Endothelial cell of umbilical vein (primary cell): ENCODE results near the gene PGAM4. TPM values are rescaled to one million over a fixed set of nuclear protein-coding genes. Genes with fewer than 3 reads are reported as not detected.

ENCODE experiments used
- BruUV-seq: library from RNA; stranded (reverse); fragments of 400-500 nt; replicated peaks from 2 replicates; lab custom pipeline; 2021; lab: Mats Ljungman, UMichigan
- CTCF ChIA-PET: fragments of 300-600, 350-600 bp; sonication (Branson Sonifier 250); formaldehyde crosslinking; loops from one replicate; lab custom pipeline; 2021; ENCODE audit warnings: antibody characterized with exemption, inconsistent platforms; lab: Charles Lee
- POLR2A ChIA-PET: fragments of 300-600, 350-600 bp; sonication (Branson Sonifier 250); formaldehyde crosslinking; loops from one replicate; lab custom pipeline; 2021; ENCODE audit warnings: antibody characterized with exemption, inconsistent platforms; lab: Charles Lee
- DNase-seq: peaks from one replicate; pipeline ENCODE4 v3.0.0-alpha.2; 2011; ENCODE audit warnings: low read depth, low spot score
- FAIRE-seq: peaks from 2 replicates; lab custom pipeline; 2011; peaks lifted over from hg19 to GRCh38; lab: Jason Lieb, UNC
- H2AFZ ChIP-seq: 2 replicates; pipeline ENCODE4 v1.6.0; 2012; ENCODE audit warnings: low read depth, low read length, control low read depth, inconsistent platforms
- H3K27ac ChIP-seq: 2 replicates; pipeline ENCODE4 v1.5.1; 2011; ENCODE audit warnings: low read depth, mild to moderate bottlenecking, control low read depth, low read length, moderate library complexity; ENCODE audit not compliant: insufficient read depth
- H3K27me3 ChIP-seq, 2 experiments: 2 replicates each; pipeline versions ENCODE4 v1.6.0 to v1.6.1; 2011; ENCODE audit warnings: low read length in 2 of 2, mixed read lengths in 1 of 2; ENCODE audit not compliant: control insufficient read depth in 2 of 2, insufficient read depth in 2 of 2
- H3K36me3 ChIP-seq, 2 experiments: 2 replicates in 1 of 2; 3 replicates in 1 of 2; pipeline ENCODE4 v1.5.1; 2011; ENCODE audit warnings: low read length in 2 of 2, mild to moderate bottlenecking in 1 of 2, moderate library complexity in 1 of 2; ENCODE audit not compliant: control insufficient read depth in 2 of 2, insufficient read depth in 2 of 2; ENCODE audit errors: extremely low read depth in 1 of 2
- H3K4me1 ChIP-seq: 3 replicates; pipeline ENCODE4 v1.5.1; 2011; ENCODE audit warnings: mild to moderate bottlenecking, low read length; ENCODE audit not compliant: control insufficient read depth, insufficient read depth; ENCODE audit errors: extremely low read depth
- H3K4me2 ChIP-seq: 2 replicates; pipeline ENCODE4 v1.6.1; 2011; ENCODE audit warnings: low read length, control low read depth, mixed read lengths; ENCODE audit not compliant: insufficient read depth
- H3K4me3 ChIP-seq, 3 experiments: fragments of 200-600 bp in 1 of 3; sonication (generic), shearing (Covaris generic) in 1 of 3; replicated peaks in 1 of 3; 2 replicates each; pipeline ENCODE4 v1.5.1; 2011 to 2016; ENCODE audit warnings: control low read depth in 3 of 3, low read length in 3 of 3, mild to moderate bottlenecking in 2 of 3, inconsistent platforms in 1 of 3, low read depth in 1 of 3, moderate library complexity in 1 of 3; ENCODE audit not compliant: insufficient read depth in 1 of 3
- H3K79me2 ChIP-seq: 2 replicates; pipeline ENCODE4 v1.6.0; 2012; ENCODE audit warnings: low read length, inconsistent platforms; ENCODE audit not compliant: control insufficient read depth, insufficient read depth
- H3K9ac ChIP-seq: replicated peaks from 2 replicates; pipeline ENCODE3; 2011; ENCODE audit warnings: low read length, control low read depth; ENCODE audit not compliant: insufficient read depth; ENCODE audit errors: extremely low read depth
- H3K9me1 ChIP-seq: replicated peaks from 3 replicates; pipeline ENCODE4 v1.6.0; 2011; ENCODE audit warnings: mild to moderate bottlenecking, low read length; ENCODE audit not compliant: control insufficient read depth, insufficient read depth; ENCODE audit errors: extremely low read depth
- H3K9me3 ChIP-seq: replicated peaks from 2 replicates; pipeline ENCODE4 v1.5.1; 2012; ENCODE audit warnings: low read length, inconsistent platforms; ENCODE audit not compliant: control insufficient read depth, insufficient read depth
- H4K20me1 ChIP-seq: replicated peaks from 2 replicates; pipeline ENCODE3; 2011; ENCODE audit warnings: mild to moderate bottlenecking, low read length; ENCODE audit not compliant: control insufficient read depth, insufficient read depth; ENCODE audit errors: extremely low read depth
- CTCF ChIP-seq, 2 donors: IDR thresholded peaks; 1 replicate in 1 of 2; 2 replicates in 1 of 2; pipeline ENCODE4 v1.5.1; 2011; ENCODE audit warnings: low read length in 2 of 2, mild to moderate bottlenecking in 2 of 2, moderate library complexity in 2 of 2, control low read depth in 1 of 2, inconsistent platforms in 1 of 2, low read depth in 1 of 2; ENCODE audit not compliant: insufficient read depth in 1 of 2; ENCODE audit errors: extremely low read depth in 1 of 2
- FOS ChIP-seq: IDR thresholded peaks from 2 replicates; pipeline ENCODE4 v1.6.1; 2011; ENCODE audit warnings: mild to moderate bottlenecking, low read length, moderate library complexity, borderline replicate concordance; ENCODE audit not compliant: insufficient read depth
- JUN ChIP-seq: IDR thresholded peaks from 2 replicates; pipeline ENCODE4 v1.6.1; 2011; ENCODE audit warnings: borderline replicate concordance, low read depth; ENCODE audit not compliant: insufficient read length, insufficient read depth
- MAX ChIP-seq: IDR thresholded peaks from 2 replicates; pipeline ENCODE4 v1.6.1; 2011; ENCODE audit not compliant: insufficient read depth, insufficient read length
- POLR2AphosphoS5 ChIP-seq: IDR thresholded peaks from 2 replicates; pipeline ENCODE4 v1.6.1; 2012; ENCODE audit warnings: low read depth, mild to moderate bottlenecking, control low read depth, low read length, moderate library complexity; ENCODE audit not compliant: insufficient read depth
- dilution Hi-C: fragments of 300-500 bp; cut with MboI; formaldehyde crosslinking; loops from one replicate; pipeline ENCODE4 v1.15.0; 2019; ENCODE audit warnings: low sequenced_read_pairs; ENCODE audit not compliant: extremely low pct_ligation_motif_present
- intact Hi-C: fragments of 100-400 bp; cut with micrococcal nuclease; formaldehyde crosslinking; loops from one replicate; pipeline ENCODE4 v1.10.0; 2022
- polyA plus RNA-seq, 4 experiments: library from polyadenylated mRNA; depleted of rRNA in 3 of 4; stranded (reverse) in 3 of 4; unstranded in 1 of 4; fragments of >200 nt; gene quantifications; 2 replicates each; pipeline versions ENCODE4 v1.2.1 to v1.2.3, GENCODE V29; 2011 to 2012; ENCODE audit warnings: missing spikeins in 1 of 4
- total RNA-seq: library from RNA; stranded (reverse); gene quantifications from 2 replicates; pipeline ENCODE4 v1.2.3, GENCODE V29; 2021

Gene PGAM4
- total and polyA plus RNA-seq, 2 donors (not counting 3 experiments of a cell fraction or from before 2014, with no cell fraction given) = 0.12 TPM; not detected in 1

- dilution Hi-C loops = no loop called here
- H3K36me3 ChIP-seq = no peaks in the 10 kb centered on the region
- H3K4me2 ChIP-seq = no peak overlapping the region
- POLR2A ChIA-PET = no interaction called here
- H2AFZ ChIP-seq = no peak overlapping the region
- FAIRE-seq (no peak), DNase-seq (no peak)
- CTCF ChIA-PET = no interaction called here
- BruUV-seq = no TSS peak
- H3K4me1 ChIP-seq = no peaks in the 10 kb centered on the region
- no peaks in the 10 kb centered on the region for H3K27me3 ChIP-seq
- TF ChIP-seq FOS (no peak), JUN (no peak), POLR2AphosphoS5 (no peak), CTCF (IDR thresholded peaks at IDR 0.05; ENCODE audit: extremely low read depth in 1 of 2, insufficient read depth in 1 of 2, low read depth in 1 of 2, low read length in 2 of 2) (no peak), MAX (no peak)
- H3K9me3 ChIP-seq = no peaks in the 10 kb centered on the region
- H4K20me1 ChIP-seq = no peaks in the 10 kb centered on the region
- no peak overlapping the region for H3K4me3 ChIP-seq
- H3K79me2 ChIP-seq = no peaks in the 10 kb centered on the region
- no peak overlapping the region for H3K27ac ChIP-seq
- intact Hi-C loops = no loop called here
- H3K9ac ChIP-seq = no peak overlapping the region
- no peaks in the 10 kb centered on the region for H3K9me1 ChIP-seq
Measured at GRCh38 chrX:77924320-77924859, 45.0 kb downstream of the PGAM4 start.
